Posterior vena cava (tissue), 2 donors: ENCODE data around the gene CYP27C1. TPM values are rescaled to one million over a fixed set of nuclear protein-coding genes. Genes with fewer than 3 reads are reported as not detected.
"Not testable (repeated sequence)": the region's sequence is repeated elsewhere in the genome, so short reads cannot be mapped to it uniquely, and the experiment has no call there.

Source experiments
- DNase-seq: peaks from one replicate; pipeline ENCODE4 v3.0.0-alpha.2; 2020; ENCODE audit warnings: low spot score
- intact Hi-C, 2 donors: fragments of 100-400 bp; cut with DNase I; formaldehyde crosslinking; loops; one replicate each; pipeline versions ENCODE4 v1.14.1 to v1.14.2; 2022 to 2023
- long read RNA-seq, 2 donors: library from polyadenylated mRNA; unstranded; transcript quantifications; one replicate each; pipeline ENCODE4 v2.0.0, GENCODE V29; 2020 to 2021
- total RNA-seq, 2 donors: library from RNA; stranded (reverse); fragmentation: NEBNext Ultra II Directional; extraction: Animal tissue kit (Norgen Biotek cat#: 25700); gene quantifications; one replicate each; pipeline ENCODE4 v1.2.1, GENCODE V29; 2021
- donor health status: DM: yes; HTN: yes; CAD: no.
- donor health status: DM: yes; HTN: yes; CAD: no.

The CYP27C1 gene
- total RNA-seq, result under 1 TPM; 0.29 to 0.88 TPM
- long read RNA-seq, donor 1, result 0 reads
- long read RNA-seq, donor 2, result 0 reads

GRCh38 chr2:127220102-127220767 is at the start of gene CYP27C1:
TSS of gene CYP27C1 (minus strand) at chr2:127220299. CDS start at chr2:127220270, 29 bp downstream.
- intact Hi-C loops, result no loop called here
- no peak for DNase-seq

- intact Hi-C loops, result no loop called here
- no peak for DNase-seq
Measured at GRCh38 chr2:127261804-127262406, 41.8 kb upstream of the CYP27C1 start.

- intact Hi-C loops, result no loop called here
- no peak for DNase-seq
Measured at GRCh38 chr2:127259355-127259754, 39.3 kb upstream of the CYP27C1 start.

- intact Hi-C loops, result no loop called here
Measured at GRCh38 chr2:127256866-127257265, 36.8 kb upstream of the CYP27C1 start.

GRCh38 chr2:127256381-127256780 is 36.3 kb upstream of the CYP27C1 start:
- DNase-seq, result no peak
- intact Hi-C loops, result no loop called here

More at GRCh38 chr2:127256866-127257265, 36.8 kb upstream of the CYP27C1 start:
- no peak for DNase-seq

- no peak for DNase-seq
- intact Hi-C loops, result no loop called here
Measured at GRCh38 chr2:127255721-127256120, 35.6 kb upstream of the CYP27C1 start.

GRCh38 chr2:127255146-127255545 is 35.0 kb upstream of the CYP27C1 start:
- intact Hi-C loops, result no loop called here
- no peak for DNase-seq

- intact Hi-C loops, result no loop called here
- DNase-seq, result no peak
Measured at GRCh38 chr2:127254386-127254981, 34.4 kb upstream of the CYP27C1 start.

GRCh38 chr2:127241184-127241583 is 21.1 kb upstream of the CYP27C1 start:
- DNase-seq, intact Hi-C loops: not testable (repeated sequence)

GRCh38 chr2:127239395-127239794 is 19.3 kb upstream of the CYP27C1 start:
- intact Hi-C loops, result no loop called here
- DNase-seq, result no peak

- intact Hi-C loops, DNase-seq: not testable (repeated sequence)
Measured at GRCh38 chr2:127237768-127238167, 17.7 kb upstream of the CYP27C1 start.

- intact Hi-C loops, result no loop called here
- no peak for DNase-seq
Measured at GRCh38 chr2:127235082-127235702, 15.1 kb upstream of the CYP27C1 start.

GRCh38 chr2:127233710-127234109 is 13.6 kb upstream of the CYP27C1 start:
- no peak for DNase-seq
- intact Hi-C loops, result no loop called here

- DNase-seq, result no peak
- intact Hi-C loops, result no loop called here
Measured at GRCh38 chr2:127231130-127231865, 11.2 kb upstream of the CYP27C1 start.

- DNase-seq, result no peak
- intact Hi-C loops, result no loop called here
Measured at GRCh38 chr2:127229555-127229954, 9.5 kb upstream of the CYP27C1 start.

- no peak for DNase-seq
- intact Hi-C loops, result no loop called here
Measured at GRCh38 chr2:127228102-127228501, 8.0 kb upstream of the CYP27C1 start.

- DNase-seq, intact Hi-C loops: not testable (repeated sequence)
Measured at GRCh38 chr2:127227264-127227660, 7.2 kb upstream of the CYP27C1 start.

GRCh38 chr2:127226520-127227263 is 6.6 kb upstream of the CYP27C1 start:
- intact Hi-C loops, result no loop called here
- no peak for DNase-seq

GRCh38 chr2:127226132-127226519 is 6.0 kb upstream of the CYP27C1 start:
- intact Hi-C loops, result no loop called here
- DNase-seq, result no peak
